H1 (cell line): ENCODE data around the gene MAP4K4. TPM values are rescaled to one million over a fixed set of nuclear protein-coding genes. Genes with fewer than 3 reads are reported as not detected.

Experiments
- CHD1 ChIP-seq: IDR thresholded peaks from 2 replicates; pipeline ENCODE4 v1.6.1; 2012; ENCODE audit warnings: low read depth, low read length, improper control_type of control experiment
- CREB1 ChIP-seq: IDR thresholded peaks from 2 replicates; pipeline ENCODE4 v1.6.1; 2012; ENCODE audit warnings: inconsistent platforms
- EGR1 ChIP-seq: IDR thresholded peaks from 2 replicates; pipeline ENCODE4 v1.6.1; 2011; ENCODE audit warnings: low read depth, low read length, borderline replicate concordance
- JUN ChIP-seq: IDR thresholded peaks from 2 replicates; pipeline ENCODE4 v1.6.1; 2011; ENCODE audit warnings: low read depth, mild to moderate bottlenecking, improper control_type of control experiment, low read length
- POLR2AphosphoS5 ChIP-seq: IDR thresholded peaks from 2 replicates; pipeline ENCODE4 v1.6.1; 2011; ENCODE audit warnings: low read depth, low read length
- RAD21 ChIP-seq, 2 experiments: IDR thresholded peaks in 1 of 2; conservative IDR thresholded peaks in 1 of 2; 2 replicates each; pipeline ENCODE4 v1.6.1; 2011; ENCODE audit warnings: low read depth in 2 of 2, low read length in 2 of 2, improper control_type of control experiment in 1 of 2, inconsistent platforms in 1 of 2, mild to moderate bottlenecking in 1 of 2, moderate library complexity in 1 of 2
- RXRA ChIP-seq: IDR thresholded peaks from 2 replicates; pipeline ENCODE4 v1.6.1; 2011; ENCODE audit warnings: low read depth, mild to moderate bottlenecking, low read length, moderate library complexity; ENCODE audit not compliant: insufficient read depth
- polyA plus RNA-seq, 7 experiments: library from polyadenylated mRNA; depleted of rRNA in 3 of 7; stranded (reverse) in 5 of 7; unstranded in 2 of 7; fragments of >200 nt in 5 of 7; fragments of 200-250 nt in 2 of 7; gene quantifications; 1 replicate in 5 of 7; 2 replicates in 1 of 7; 4 replicates in 1 of 7; pipeline versions ENCODE4 v1.2.1 to v1.2.3, GENCODE V29; 2011 to 2013; ENCODE audit warnings: missing spikeins in 2 of 7, mixed read lengths in 2 of 7
- total RNA-seq: library from RNA; stranded (reverse); fragmentation: NEBNext Ultra II Directional; extraction: Animal tissue kit (Norgen Biotek cat#: 25700); gene quantifications from 2 replicates; pipeline ENCODE4 v1.2.1, GENCODE V29; 2021
- TF ChIP-seq, protein P1 (sequence below): fragments of 300-600 bp; sonication (generic); IDR thresholded peaks from 2 replicates; pipeline ENCODE4 v1.7.1; 2012; ENCODE audit warnings: low read length, moderate library complexity, mild to moderate bottlenecking, inconsistent platforms; ENCODE audit not compliant: insufficient replicate concordance

MAP4K4 gene
- total and polyA plus RNA-seq, 2 of the 8 experiments (the other 6 are each of a cell fraction or from before 2014, with no cell fraction given) = 53.2 to 138 TPM

DNA sequence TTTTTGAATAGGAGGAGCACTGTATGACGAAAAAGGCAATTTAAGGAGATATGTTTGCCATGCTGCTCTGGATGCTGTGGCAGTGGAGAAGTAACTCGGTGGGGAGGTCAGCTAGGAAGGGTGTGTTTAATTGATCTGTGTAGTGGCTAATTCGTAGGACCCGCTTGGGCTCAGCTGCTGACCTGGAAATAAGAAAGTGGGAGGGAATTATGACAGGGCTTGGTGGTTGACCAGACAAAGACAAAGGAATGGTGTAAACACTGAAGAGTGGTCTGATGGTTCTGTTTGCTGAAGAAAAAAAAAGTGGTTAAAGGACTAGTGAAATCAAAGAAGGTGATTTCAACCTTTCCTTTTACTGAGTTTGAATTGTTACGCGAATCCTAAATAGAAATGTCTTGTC is 146.0 kb downstream of the MAP4K4 start (continued):
- TF ChIP-seq, protein P1, sequence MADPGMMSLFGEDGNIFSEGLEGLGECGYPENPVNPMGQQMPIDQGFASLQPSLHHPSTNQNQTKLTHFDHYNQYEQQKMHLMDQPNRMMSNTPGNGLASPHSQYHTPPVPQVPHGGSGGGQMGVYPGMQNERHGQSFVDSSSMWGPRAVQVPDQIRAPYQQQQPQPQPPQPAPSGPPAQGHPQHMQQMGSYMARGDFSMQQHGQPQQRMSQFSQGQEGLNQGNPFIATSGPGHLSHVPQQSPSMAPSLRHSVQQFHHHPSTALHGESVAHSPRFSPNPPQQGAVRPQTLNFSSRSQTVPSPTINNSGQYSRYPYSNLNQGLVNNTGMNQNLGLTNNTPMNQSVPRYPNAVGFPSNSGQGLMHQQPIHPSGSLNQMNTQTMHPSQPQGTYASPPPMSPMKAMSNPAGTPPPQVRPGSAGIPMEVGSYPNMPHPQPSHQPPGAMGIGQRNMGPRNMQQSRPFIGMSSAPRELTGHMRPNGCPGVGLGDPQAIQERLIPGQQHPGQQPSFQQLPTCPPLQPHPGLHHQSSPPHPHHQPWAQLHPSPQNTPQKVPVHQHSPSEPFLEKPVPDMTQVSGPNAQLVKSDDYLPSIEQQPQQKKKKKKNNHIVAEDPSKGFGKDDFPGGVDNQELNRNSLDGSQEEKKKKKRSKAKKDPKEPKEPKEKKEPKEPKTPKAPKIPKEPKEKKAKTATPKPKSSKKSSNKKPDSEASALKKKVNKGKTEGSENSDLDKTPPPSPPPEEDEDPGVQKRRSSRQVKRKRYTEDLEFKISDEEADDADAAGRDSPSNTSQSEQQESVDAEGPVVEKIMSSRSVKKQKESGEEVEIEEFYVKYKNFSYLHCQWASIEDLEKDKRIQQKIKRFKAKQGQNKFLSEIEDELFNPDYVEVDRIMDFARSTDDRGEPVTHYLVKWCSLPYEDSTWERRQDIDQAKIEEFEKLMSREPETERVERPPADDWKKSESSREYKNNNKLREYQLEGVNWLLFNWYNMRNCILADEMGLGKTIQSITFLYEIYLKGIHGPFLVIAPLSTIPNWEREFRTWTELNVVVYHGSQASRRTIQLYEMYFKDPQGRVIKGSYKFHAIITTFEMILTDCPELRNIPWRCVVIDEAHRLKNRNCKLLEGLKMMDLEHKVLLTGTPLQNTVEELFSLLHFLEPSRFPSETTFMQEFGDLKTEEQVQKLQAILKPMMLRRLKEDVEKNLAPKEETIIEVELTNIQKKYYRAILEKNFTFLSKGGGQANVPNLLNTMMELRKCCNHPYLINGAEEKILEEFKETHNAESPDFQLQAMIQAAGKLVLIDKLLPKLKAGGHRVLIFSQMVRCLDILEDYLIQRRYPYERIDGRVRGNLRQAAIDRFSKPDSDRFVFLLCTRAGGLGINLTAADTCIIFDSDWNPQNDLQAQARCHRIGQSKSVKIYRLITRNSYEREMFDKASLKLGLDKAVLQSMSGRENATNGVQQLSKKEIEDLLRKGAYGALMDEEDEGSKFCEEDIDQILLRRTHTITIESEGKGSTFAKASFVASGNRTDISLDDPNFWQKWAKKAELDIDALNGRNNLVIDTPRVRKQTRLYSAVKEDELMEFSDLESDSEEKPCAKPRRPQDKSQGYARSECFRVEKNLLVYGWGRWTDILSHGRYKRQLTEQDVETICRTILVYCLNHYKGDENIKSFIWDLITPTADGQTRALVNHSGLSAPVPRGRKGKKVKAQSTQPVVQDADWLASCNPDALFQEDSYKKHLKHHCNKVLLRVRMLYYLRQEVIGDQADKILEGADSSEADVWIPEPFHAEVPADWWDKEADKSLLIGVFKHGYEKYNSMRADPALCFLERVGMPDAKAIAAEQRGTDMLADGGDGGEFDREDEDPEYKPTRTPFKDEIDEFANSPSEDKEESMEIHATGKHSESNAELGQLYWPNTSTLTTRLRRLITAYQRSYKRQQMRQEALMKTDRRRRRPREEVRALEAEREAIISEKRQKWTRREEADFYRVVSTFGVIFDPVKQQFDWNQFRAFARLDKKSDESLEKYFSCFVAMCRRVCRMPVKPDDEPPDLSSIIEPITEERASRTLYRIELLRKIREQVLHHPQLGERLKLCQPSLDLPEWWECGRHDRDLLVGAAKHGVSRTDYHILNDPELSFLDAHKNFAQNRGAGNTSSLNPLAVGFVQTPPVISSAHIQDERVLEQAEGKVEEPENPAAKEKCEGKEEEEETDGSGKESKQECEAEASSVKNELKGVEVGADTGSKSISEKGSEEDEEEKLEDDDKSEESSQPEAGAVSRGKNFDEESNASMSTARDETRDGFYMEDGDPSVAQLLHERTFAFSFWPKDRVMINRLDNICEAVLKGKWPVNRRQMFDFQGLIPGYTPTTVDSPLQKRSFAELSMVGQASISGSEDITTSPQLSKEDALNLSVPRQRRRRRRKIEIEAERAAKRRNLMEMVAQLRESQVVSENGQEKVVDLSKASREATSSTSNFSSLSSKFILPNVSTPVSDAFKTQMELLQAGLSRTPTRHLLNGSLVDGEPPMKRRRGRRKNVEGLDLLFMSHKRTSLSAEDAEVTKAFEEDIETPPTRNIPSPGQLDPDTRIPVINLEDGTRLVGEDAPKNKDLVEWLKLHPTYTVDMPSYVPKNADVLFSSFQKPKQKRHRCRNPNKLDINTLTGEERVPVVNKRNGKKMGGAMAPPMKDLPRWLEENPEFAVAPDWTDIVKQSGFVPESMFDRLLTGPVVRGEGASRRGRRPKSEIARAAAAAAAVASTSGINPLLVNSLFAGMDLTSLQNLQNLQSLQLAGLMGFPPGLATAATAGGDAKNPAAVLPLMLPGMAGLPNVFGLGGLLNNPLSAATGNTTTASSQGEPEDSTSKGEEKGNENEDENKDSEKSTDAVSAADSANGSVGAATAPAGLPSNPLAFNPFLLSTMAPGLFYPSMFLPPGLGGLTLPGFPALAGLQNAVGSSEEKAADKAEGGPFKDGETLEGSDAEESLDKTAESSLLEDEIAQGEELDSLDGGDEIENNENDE = no peak
- TF ChIP-seq POLR2AphosphoS5 = no peak
- TF ChIP-seq RAD21 (IDR thresholded peaks at IDR 0.05 in 1 of 2, conservative IDR thresholded peaks at IDR 0.05 in 1 of 2; ENCODE audit: low read depth in 2 of 2, low read length in 2 of 2) = no peak
- no peak for TF ChIP-seq CHD1
- TF ChIP-seq RXRA = no peak
- TF ChIP-seq JUN = no peak
- TF ChIP-seq CREB1 = no peak
- no peak for TF ChIP-seq EGR1
